GM23248 (cell line): ENCODE results near the gene PMFBP1.

Source experiments
- EZH2 ChIP-seq: fragments of 200-600 bp; sonication (generic); IDR thresholded peaks from 2 replicates; pipeline ENCODE4 v1.6.1; 2018; ENCODE audit warnings: antibody characterized with exemption, mild to moderate bottlenecking; ENCODE audit not compliant: insufficient read depth, poor library complexity, severe bottlenecking
- EZH2phosphoT487 ChIP-seq: fragments of 200-600 bp; sonication (generic); IDR thresholded peaks from 2 replicates; pipeline ENCODE4 v1.6.1; 2018; ENCODE audit warnings: antibody characterized with exemption, moderate library complexity, mild to moderate bottlenecking, low read depth; ENCODE audit not compliant: insufficient read depth

GRCh38 chr16:72159386-72159785 is 12.6 kb downstream of the PMFBP1 start:
- TF ChIP-seq EZH2 = no peak
- TF ChIP-seq EZH2phosphoT487 = no peak
